A673 (cell line): ENCODE measurements around the gene ABCA7.
"Not testable (repeated sequence)": the region's sequence is repeated elsewhere in the genome, so short reads cannot be mapped to it uniquely, and the experiment has no call there.

ENCODE experiments used
- EZH2 ChIP-seq: fragments of 200-600 bp; sonication (generic); IDR thresholded peaks from 2 replicates; pipeline ENCODE4 v1.6.1; 2017; ENCODE audit warnings: borderline replicate concordance, low read depth, mild to moderate bottlenecking, mixed read lengths, antibody characterized with exemption, low read length; ENCODE audit not compliant: poor library complexity, severe bottlenecking
- TF ChIP-seq, protein P1 (sequence below): fragments of 300-800, 200-600 bp; sonication (generic); conservative IDR thresholded peaks from 2 replicates; pipeline ENCODE4 v1.5.1; 2017; ENCODE audit warnings: low read depth, mild to moderate bottlenecking, antibody characterized with exemption, low read length, moderate library complexity, mixed read lengths

DNA sequence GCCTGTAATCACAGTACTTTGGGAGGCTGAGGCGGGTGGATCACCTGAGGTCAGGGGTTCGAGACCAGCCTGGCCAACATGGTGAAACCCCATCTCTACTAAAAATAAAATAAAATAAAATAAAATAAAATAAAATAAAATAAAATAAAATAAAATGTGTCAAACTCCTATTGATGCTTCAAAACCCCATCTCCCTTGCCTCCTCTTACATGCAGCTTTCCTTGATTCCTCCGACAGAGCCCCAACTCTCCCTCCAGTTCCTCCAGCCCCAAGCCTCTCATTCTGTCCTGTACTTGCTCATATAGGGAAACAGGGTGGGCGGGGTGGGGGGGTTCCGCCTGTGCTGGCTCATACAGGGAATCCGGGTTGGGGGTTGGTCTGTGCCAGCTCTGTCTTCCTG is 14.8 kb upstream of the ABCA7 start:
- TF ChIP-seq, protein P1, sequence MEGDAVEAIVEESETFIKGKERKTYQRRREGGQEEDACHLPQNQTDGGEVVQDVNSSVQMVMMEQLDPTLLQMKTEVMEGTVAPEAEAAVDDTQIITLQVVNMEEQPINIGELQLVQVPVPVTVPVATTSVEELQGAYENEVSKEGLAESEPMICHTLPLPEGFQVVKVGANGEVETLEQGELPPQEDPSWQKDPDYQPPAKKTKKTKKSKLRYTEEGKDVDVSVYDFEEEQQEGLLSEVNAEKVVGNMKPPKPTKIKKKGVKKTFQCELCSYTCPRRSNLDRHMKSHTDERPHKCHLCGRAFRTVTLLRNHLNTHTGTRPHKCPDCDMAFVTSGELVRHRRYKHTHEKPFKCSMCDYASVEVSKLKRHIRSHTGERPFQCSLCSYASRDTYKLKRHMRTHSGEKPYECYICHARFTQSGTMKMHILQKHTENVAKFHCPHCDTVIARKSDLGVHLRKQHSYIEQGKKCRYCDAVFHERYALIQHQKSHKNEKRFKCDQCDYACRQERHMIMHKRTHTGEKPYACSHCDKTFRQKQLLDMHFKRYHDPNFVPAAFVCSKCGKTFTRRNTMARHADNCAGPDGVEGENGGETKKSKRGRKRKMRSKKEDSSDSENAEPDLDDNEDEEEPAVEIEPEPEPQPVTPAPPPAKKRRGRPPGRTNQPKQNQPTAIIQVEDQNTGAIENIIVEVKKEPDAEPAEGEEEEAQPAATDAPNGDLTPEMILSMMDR: not testable (repeated sequence)
- not testable (repeated sequence) for TF ChIP-seq EZH2
